Left ventricle myocardium inferior (tissue), 1 donor: Measurements from ENCODE around the gene CEMIP2. TPM values are rescaled to one million over a fixed set of nuclear protein-coding genes. Genes with fewer than 3 reads are reported as not detected.
"Not testable (repeated sequence)": the region's sequence is repeated elsewhere in the genome, so short reads cannot be mapped to it uniquely, and the experiment has no call there.

Source experiments
- DNase-seq: peaks from one replicate; pipeline ENCODE4 v3.0.0-alpha.2; 2020
- H3K27ac ChIP-seq: fragments of 200-600 bp; replicated peaks from 2 replicates; pipeline ENCODE4 v1.8.0; 2021
- H3K27me3 ChIP-seq: fragments of 200-600 bp; 2 replicates; pipeline ENCODE4 v1.8.0; 2021; ENCODE audit warnings: low read depth
- H3K36me3 ChIP-seq: fragments of 200-600 bp; 2 replicates; pipeline ENCODE4 v1.8.0; 2021
- H3K4me1 ChIP-seq: fragments of 200-600 bp; 2 replicates; pipeline ENCODE4 v1.8.0; 2021
- H3K4me3 ChIP-seq: fragments of 200-600 bp; 2 replicates; pipeline ENCODE4 v1.8.0; 2021; ENCODE audit warnings: mild to moderate bottlenecking, moderate library complexity
- H3K9me3 ChIP-seq: fragments of 200-600 bp; replicated peaks from 2 replicates; pipeline ENCODE4 v1.8.0; 2021
- intact Hi-C: fragments of 100-400 bp; cut with micrococcal nuclease; formaldehyde crosslinking; loops from one replicate; pipeline ENCODE4 v1.11.0; 2022
- total RNA-seq: library from RNA; stranded (reverse); fragmentation: NEBNext Ultra II Directional; extraction: Animal tissue kit (Norgen Biotek cat#: 25700); gene quantifications from one replicate; pipeline ENCODE4 v1.2.1, GENCODE V29; 2021
- TF ChIP-seq, protein P1 (sequence below): fragments of 200-600 bp; IDR thresholded peaks from 2 replicates; pipeline ENCODE4 v1.8.0; 2021; ENCODE audit warnings: antibody characterized with exemption, mild to moderate bottlenecking, borderline replicate concordance
- donor health status: DM: no; HTN: yes; CAD: no; lungs with severe emphysema.

The CEMIP2 gene
- total RNA-seq, 1 donor from 2014 or later, result 11.7 TPM

DNA sequence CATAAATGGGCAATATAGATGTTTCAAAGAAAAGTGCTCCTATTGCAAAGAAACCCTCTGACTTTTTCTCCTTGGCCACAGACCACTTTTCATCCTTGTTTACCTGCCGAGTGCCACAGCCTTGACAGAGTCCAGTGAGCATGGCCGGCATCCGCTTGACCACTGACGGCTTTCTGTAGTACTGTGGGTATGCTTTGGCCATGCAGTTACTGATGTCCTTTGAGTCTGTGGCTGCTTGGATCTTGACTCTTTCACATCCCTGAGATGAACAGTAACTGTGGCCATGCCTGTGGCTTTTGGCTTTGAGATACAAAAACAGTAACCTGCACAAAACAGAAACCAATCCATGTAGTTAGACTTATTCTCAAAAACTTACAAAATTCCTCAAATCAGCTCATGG lies 70.4 kb downstream of the CEMIP2 start:
- Histone ChIP-seq H3K27me3 (no peaks in the 10 kb centered on the region), H3K4me3 (no peak overlapping the region), H3K36me3 (peaks cover 73% of the 10 kb centered on the region), H3K27ac (no peak overlapping the region), H3K4me1 (no peaks in the 10 kb centered on the region), H3K9me3 (no peaks in the 10 kb centered on the region)
- DNase-seq, result no peak
- TF ChIP-seq, protein P1, sequence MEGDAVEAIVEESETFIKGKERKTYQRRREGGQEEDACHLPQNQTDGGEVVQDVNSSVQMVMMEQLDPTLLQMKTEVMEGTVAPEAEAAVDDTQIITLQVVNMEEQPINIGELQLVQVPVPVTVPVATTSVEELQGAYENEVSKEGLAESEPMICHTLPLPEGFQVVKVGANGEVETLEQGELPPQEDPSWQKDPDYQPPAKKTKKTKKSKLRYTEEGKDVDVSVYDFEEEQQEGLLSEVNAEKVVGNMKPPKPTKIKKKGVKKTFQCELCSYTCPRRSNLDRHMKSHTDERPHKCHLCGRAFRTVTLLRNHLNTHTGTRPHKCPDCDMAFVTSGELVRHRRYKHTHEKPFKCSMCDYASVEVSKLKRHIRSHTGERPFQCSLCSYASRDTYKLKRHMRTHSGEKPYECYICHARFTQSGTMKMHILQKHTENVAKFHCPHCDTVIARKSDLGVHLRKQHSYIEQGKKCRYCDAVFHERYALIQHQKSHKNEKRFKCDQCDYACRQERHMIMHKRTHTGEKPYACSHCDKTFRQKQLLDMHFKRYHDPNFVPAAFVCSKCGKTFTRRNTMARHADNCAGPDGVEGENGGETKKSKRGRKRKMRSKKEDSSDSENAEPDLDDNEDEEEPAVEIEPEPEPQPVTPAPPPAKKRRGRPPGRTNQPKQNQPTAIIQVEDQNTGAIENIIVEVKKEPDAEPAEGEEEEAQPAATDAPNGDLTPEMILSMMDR, result no peak
- intact Hi-C loops, result no loop called here

DNA sequence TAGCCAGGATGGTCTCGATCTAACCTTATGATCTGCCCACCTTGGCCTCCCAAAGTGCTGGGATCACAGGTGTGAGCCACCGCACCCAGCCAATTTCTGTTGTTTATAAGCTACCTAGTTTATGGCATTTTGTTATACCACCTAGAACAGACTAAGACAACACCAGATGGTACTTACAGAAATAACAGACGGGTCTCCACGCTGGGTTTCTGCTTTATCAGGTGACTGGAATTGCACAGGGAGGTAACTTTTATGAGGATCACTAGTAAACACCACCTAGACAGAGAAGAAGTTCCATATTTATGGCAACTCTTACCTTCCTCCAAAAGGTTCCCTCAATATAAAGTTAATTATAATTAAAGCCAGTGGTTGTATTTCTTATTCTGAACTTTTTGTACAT lies 74.0 kb downstream of the CEMIP2 start:
- no peak for DNase-seq

DNA sequence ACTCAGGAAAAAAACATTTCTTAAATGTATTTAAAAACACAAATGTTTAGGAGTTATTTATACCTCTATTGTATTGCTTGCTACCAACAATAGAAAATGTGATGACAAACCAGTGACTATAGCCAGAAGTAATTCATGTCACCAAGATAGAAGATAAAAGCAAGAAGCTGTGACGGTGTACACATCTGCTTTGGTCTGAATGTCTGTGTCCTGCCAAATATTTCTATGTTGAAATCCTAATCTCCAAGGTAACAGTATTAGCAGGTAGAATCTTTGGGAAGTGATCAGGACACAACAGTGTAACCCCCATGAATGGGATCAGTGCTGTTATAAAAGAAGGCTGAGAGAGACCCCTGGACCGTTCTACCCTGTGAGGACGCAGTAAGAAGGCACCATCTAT lies 74.7 kb downstream of the CEMIP2 start:
- DNase-seq, result no peak
- no peaks in the 10 kb centered on the region for H3K9me3 ChIP-seq
- no peak overlapping the region for H3K27ac ChIP-seq
- TF ChIP-seq, protein P1, result no peak
- peaks cover 56% of the 10 kb centered on the region for H3K36me3 ChIP-seq
- intact Hi-C loops, result no loop called here
- no peaks in the 10 kb centered on the region for H3K27me3 ChIP-seq
- H3K4me3 ChIP-seq, result no peak overlapping the region
- no peaks in the 10 kb centered on the region for H3K4me1 ChIP-seq

More for the DNA sequence above, 74.0 kb downstream of the CEMIP2 start:
- TF ChIP-seq, protein P1, result no peak
- intact Hi-C loops, result no loop called here
- H3K4me3 ChIP-seq, result no peak overlapping the region
- H3K27ac ChIP-seq, result no peak overlapping the region
- no peaks in the 10 kb centered on the region for H3K9me3 ChIP-seq
- no peaks in the 10 kb centered on the region for H3K27me3 ChIP-seq
- no peaks in the 10 kb centered on the region for H3K4me1 ChIP-seq
- H3K36me3 ChIP-seq, result peaks cover 56% of the 10 kb centered on the region

DNA sequence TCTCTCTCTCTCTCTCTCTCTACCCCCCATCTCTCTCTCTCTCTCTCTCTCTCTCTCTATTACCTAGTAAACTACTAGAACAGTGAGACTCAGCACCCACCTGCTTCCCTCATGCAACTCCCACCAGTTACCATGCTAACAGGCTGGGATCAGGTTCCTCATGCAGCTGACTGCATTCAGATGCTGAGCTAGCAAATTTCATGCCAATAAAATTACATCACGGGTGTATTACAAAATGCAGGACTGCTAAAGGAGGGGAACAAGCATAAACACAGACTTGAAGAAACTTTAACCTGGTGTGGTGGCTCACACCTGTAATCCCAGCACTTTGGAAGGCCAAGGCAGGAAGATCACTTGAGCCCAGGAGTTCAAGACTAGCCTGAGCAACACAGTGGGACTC lies 76.0 kb downstream of the CEMIP2 start:
- intact Hi-C loops, result no loop called here
- TF ChIP-seq, protein P1, result no peak
- Histone ChIP-seq H3K27me3 (no peaks in the 10 kb centered on the region), H3K4me3 (no peak overlapping the region), H3K4me1 (no peaks in the 10 kb centered on the region), H3K9me3 (no peaks in the 10 kb centered on the region), H3K27ac (no peak overlapping the region), H3K36me3 (peaks cover 56% of the 10 kb centered on the region)
- DNase-seq, result no peak

DNA sequence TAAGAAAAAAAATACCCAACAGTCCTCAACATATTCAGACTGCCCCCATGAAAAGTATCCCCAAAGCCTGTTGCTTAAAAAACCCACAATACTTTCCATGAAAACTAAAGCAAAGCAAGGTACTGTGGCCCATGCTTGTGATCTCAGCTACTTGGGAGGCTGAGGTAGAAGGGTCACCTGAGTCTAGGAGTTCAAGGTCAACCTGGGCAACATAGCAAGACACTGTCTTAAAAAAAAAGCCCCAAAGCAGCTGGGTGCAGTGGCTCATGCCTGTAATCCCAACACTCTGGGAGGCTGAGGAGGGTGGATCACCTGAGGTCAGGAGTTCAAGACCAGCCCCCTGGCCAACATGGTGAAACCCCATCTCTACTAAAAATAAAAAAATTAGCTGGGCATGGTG lies 76.7 kb downstream of the CEMIP2 start:
- not testable (repeated sequence) for H3K27me3 ChIP-seq

DNA sequence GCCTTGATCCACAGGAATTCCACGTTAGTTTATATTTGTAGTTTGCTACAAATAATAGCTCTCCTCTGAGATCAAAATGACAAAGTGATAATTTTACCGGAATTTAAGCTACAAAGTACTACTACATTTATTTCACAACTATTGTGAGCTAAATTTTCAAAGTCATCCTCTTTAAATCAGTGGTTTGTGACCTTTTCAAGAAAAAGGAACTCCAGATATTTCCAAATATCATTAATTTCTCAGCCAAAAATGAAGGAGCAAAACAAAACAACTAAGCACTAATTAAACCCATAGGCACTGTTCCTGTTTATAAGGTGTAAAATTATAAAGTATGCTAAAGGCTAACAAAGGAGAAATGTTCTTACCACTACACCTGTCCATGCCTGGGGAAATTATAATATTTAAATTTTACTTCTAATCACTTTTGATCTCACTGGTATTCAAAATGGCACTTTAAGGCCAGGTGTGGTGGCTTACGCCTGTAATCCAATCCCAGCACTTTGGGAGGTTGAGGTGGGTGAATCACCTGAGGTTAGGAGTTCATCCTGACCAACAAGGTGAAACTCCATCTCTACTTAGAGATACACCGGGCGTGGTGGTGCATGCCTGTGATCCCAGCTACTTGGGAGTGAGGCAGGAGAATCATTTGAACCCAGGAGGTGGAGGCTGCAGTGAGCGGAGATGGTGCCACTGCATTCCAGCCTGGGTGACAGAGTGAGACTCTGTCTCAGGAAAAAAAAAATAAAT lies 77.5 kb downstream of the CEMIP2 start:
- intact Hi-C loops, result no loop called here
- no peak overlapping the region for H3K4me3 ChIP-seq
- peaks cover 46% of the 10 kb centered on the region for H3K36me3 ChIP-seq
- no peak for DNase-seq
- no peaks in the 10 kb centered on the region for H3K27me3 ChIP-seq
- TF ChIP-seq, protein P1, result no peak
- H3K27ac ChIP-seq, result no peak overlapping the region
- no peaks in the 10 kb centered on the region for H3K9me3 ChIP-seq
- H3K4me1 ChIP-seq, result no peaks in the 10 kb centered on the region

More for the DNA sequence above, 76.7 kb downstream of the CEMIP2 start:
- DNase-seq, H3K9me3 ChIP-seq, H3K27ac ChIP-seq, H3K4me1 ChIP-seq, intact Hi-C loops, H3K4me3 ChIP-seq: not testable (repeated sequence)
- peaks cover 49% of the 10 kb centered on the region for H3K36me3 ChIP-seq
